Astrocyte of the hippocampus (primary cell): ENCODE data around the gene PHF19.

Experiments used
- DNase-seq: peaks from one replicate; pipeline ENCODE4 v3.0.0; 2011; ENCODE audit warnings: low read depth, low spot score

The PHF19 gene

DNA sequence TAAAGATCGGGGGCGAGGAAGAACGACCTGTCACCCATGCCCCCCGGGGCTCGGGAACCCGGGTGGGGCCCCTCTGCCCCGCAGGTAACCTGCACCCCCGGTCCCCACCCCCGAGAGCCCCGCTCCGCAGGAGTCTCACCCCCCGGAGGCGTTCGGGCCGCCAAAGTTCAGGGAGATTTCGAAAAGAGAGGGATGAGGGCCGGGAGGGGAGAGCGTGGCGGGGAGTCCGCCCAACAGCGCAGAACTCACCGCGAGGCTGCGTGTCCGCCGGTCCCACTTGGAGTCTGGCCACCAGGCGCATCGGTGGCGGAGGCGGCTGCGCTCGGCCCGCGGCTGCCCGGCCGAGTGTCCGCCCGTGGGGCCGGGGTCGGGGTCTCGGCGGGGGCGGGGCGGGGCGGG, at the start of gene PHF19:
Gene PHF19 (minus strand): TSS at position 347 of the 399 bp plus-strand sequence. CDS start 2,447 bp downstream, outside the sequence.
- peak; percentile 64 for DNase-seq

DNA sequence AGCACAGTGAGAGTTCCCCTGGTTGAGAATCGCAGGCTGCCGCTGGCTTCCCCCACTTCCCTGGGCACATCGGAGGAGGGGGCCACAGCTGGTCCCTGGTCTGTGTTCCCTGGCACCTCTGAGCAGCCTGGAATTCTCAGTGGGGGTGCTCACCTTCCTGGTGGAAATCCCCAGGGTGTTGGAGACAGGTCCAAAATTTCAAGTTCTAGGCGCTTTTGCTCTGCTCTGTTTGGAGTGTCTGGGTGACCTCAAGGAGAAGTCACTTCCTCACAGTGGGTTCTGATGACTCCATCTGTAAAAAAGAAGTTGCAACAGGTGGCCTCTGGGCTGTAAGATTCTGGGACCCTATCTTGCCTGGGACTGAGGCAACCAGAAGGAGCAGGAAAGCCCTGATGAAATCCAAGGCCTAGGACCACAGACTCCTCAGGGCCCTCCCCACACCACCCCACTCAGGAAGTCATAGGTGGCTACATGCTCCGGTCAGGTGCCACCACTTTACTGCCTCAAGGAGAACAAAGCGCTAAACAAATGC, 49.5 kb upstream of the PHF19 start, which contains the start of gene TRAF1:
Gene TRAF1 (minus strand): TSS at position 400 of the 532 bp plus-strand sequence. CDS start 721 bp downstream, outside the sequence.
- no peak for DNase-seq

GRCh38 chr9:120925535-120926396, 48.8 kb upstream of the PHF19 start:
- peak; percentile 91 for DNase-seq

GRCh38 chr9:120924698-120925534, 47.9 kb upstream of the PHF19 start:
- DNase-seq: no peak

DNA sequence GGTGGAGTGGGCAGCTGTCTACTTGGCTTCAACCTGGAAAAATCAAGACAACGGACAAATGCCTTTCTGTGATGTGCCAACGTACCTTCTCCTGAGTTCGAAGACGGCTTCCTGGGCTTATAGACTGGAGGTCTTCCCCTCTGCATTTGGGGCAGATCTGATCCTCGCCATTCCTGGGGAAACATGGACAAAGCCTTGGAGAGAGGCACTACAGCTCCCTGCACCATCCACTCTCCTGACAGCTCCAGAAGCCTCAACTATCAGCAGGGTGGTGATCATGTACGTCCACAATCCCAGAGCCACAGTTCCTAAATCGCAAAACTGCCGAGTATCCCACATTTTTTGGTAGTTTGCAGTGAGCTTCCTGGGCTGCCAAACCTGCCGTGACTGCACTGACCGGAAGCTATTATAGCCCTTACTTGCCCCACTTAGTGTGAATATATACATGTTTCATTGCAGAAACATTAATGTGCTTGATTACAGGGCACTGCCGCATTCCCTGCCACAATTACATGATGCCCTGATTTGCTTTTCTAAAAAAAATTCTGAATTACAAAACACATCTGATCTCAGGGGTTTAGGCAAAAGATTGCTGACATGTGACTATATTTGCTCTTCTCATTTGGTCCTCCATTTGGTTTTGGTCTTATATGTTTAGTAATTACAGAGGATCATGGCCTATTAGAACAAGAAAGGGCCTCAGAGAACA, 46.8 kb upstream of the PHF19 start:
- no peak for DNase-seq

DNA sequence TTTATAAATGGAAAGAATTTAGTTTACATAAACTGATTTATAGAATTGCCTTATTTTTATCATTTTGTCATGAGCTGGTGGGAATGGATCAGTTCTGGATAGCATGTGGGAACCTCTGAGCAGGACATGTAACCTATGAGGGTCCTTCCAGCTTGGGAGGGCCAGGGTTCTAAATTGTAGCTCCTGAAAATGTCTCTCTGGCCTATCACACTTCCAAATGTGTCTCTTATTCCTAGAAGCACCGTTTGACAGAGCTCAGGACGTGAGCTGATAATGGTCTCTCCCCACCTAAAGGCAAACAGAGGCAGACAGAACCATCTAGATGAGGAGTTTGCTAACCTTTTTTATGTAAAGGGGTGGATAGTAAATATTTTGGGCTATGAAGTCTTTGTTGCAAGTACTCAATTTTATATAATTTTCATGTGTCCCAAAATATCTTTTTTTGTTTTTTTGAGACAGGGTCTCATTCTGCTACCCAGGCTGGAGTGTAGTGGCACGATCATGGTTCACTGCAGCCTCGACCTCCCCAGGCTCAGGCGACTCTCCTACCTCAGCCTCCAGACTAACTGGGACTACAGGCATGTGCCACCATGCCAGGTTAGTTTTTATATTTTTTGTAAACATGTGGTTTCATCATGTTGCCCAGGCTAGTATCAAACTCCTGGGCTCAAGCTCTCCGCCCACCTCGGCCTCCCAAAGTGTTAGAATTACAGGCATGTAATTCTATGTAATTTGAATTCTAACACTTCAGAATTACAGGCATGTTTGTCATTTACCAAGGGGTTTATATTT, 45.6 kb upstream of the PHF19 start:
- no peak for DNase-seq

DNA sequence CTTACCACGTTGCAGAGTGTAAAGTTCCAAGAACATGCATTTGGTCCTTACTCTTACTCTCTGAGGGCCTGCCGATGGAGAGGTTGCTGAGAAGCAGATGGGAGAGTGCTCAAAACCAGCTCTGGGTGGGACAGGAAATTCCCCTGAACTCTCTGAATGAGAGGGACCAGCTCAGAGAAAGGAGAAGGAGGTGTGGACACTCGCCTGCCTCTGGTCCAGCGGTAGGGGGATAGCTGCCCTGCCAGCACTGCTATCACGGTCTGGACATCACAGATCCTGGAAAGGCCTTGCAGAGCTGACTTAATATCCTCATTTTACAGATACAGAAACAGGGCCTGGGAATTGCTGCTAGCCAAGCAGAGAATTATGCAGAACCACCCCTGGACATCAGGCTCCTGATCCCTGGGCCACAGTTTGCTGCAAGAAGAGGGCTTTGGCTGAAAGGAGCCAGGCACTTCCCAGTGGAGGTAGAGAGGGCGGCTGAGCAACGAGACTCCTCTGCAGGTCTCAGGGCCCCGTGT, 44.7 kb upstream of the PHF19 start:
- DNase-seq: no peak

DNA sequence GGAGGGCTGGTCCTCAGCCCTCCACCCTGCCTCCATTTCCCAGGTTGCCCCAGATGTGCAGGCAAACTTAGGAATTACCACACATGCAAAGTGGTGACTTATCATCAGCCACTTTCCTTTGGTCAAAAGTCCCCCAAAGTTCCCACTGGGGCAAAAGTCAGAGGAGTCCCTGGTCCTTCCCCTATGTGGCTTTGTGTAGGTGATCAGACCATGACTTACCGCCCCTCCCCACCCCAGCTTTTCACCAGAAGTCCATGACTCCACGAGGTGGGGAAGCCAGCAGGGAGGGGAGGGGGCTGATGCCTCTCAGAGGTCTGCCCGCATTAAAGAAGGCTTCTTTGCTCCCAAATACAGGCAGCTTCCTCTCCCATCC, 43.8 kb upstream of the PHF19 start:
- DNase-seq: no peak

DNA sequence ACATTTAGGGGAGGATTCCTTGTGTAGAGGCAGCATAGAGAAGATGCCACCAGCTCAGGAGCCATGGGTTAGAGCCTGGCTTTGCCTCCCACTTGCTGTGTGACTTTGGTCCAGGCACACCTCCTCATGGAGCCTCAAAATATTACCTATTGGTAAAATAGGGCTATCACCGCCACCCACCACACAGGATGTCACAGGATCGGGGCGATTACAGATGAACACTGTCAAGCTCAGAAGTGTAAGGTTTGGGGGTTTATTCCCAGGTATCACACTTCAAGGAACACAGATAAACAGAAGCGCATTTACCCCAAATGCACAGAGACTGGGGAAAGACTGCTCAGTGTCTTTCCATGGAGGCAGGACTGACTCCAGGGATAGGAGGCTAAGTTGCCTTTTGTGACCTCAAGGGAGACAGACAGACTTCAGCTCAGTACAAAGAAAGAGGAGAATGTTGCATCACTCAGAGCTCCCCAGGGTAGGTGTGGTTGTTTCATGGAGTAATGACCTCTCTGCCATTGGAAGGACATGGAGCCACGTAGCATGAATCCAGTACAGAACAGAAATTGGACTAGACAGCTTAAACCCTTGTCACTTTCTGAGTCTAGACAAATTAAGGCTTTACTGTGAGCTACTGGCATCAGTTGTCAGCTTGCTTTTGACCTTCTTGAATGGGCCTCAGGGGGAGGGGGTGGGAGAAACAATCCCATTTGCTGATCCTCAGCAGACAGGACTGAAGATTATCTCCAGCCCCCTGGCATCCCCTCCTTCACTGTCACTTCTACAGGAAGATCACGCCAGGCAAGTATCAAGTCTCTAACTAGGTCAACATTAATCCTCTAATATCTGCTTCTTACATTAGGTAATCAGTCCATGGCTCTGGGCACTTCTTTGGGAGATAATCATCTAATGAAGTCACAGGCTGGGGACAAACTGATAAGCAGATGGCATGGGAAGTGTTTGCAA, 43.1 kb upstream of the PHF19 start:
- no peak for DNase-seq

DNA sequence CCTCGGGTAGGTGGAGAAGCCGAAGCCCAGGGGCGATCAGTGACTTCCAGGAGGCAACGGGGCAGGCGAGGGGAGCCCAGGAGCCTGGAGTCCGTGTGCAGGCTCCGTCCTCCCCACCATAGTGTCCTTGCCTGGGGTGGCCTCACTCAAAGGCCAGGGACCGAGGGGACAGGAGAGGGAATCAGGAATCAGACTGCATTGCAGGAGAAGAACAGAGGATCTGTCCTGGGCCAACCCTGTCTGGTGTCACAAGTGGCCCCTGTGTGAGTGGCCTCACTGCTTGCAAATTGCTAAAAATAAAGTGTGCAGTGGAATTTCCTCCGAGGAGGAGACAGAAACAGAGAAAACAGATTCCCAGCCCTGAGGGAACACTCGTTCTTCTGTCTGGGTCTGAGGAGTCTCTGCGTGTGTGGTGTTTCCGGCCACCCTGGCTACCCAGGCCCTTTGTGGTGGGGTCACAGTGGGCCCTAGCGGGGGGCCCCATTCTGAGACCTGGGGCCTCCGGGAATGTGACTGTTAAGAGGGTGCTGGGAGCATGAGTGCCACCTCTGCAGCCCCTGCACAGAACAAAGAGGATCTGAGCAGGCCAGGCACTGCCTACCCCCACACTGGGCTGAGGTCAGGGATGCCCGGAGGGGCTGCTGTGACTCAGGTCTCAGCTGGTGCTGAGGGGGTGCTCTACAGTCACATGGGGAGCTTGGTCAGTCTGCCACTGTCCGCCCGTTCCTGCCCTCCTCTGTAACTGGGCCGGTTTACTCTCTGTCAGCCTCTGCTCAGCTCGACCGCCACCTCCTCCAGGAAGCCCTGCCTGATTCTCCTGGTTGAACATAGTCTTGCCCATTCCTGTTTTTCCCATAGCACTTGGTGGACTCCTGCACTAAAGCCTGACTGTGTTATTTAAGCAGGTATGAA, 42.2 kb upstream of the PHF19 start:
- DNase-seq: no peak

DNA sequence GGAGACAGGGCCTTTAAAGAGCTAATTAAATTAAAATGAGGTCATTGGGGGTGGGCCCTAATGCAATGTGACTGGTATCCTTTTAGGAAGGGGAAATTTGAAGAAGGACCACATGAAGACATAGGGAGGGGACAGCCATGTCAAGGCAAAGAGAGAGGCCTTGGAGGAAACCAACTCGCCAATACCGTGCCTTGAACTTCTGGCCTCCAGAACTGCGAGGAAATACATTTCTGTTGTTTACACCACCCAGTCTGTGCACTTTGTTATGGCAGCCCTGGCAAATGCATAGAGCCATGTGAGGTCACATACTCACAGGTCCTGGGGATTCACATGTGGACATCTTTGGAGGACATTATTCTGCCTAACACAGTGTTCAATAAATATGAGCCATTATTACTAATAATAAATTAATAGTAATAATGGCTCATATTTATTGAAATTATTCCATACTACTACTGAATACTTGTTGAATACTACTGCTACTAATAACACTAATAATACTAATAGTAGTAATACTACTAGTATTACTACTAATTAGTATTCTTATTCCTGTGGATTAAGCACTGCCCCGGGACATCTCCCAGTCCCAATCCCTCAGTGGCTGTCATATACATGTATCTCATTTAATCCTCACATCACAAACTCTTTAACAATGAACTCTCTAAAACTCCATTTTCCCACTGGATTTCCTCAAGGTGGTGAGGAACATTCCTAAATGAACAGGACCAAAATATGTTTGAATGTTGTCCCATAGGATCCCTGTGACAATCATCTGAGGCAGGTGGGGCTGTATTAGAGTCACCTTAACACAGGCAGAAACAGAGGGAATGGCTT, 41.2 kb upstream of the PHF19 start:
- no peak for DNase-seq

DNA sequence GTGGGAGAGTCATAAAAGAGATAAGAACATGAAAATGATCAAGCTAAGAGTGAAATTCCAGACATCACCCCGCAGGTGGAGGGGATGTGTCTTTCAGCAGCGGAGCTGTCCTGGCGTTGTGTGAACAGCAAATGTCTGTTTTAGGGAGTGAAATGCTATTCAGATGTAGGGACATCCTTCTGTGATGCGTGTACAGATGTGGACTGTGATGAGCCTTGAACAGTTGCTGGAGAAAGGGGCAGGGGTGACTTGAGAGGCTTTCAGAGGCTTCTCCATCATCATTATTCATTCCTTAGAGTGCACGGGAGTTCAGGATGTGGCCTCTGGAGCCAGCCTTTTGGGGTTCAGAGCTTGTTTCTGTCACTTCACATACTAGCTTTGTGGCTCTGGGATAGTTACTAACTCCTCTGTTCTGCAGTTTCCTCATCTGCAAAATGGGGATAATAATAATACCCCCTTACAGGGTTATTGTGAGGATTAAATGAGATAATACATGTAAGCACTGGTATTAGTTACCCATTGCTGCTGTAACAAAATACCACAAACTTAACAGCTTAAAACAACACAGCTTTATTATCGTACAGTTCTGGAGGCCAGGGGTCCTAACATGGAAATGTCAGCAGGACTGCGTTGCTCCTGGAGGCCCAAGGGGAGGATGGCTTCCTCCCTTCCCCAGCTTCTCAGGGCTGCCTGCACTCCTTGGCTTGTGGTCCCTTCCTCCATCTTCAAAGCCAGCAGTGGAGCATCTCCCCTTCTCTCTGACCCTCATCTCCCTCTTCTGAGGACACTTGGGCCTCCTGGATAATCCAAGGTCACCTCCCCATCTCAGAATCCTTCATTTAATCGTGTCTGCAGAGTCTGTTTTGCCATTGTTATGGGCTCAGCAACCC, 40.2 kb upstream of the PHF19 start:
- DNase-seq: no peak

- no peak for DNase-seq
Measured at GRCh38 chr9:120916588-120916987, 39.6 kb upstream of the PHF19 start.

GRCh38 chr9:120915854-120916470, 39.0 kb upstream of the PHF19 start:
- no peak for DNase-seq

DNA sequence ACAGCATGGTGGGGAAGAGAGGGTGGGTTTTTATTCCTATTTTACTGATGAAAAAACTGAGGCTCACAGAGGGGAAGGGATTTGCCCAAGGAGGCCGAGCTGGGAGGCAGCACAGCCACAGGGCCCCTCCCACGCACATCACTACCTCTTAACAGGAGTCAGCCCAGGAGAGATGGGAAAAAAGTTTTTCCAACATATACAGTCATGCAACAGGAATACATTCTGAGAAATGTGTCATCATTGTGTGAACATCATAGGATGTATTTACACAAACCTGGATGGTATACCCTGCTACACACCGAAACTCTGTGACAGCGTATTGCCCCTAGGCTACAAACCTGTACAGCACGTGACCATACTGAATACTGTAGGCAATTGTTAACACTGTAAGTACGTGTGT, 38.0 kb upstream of the PHF19 start:
- no peak for DNase-seq

DNA sequence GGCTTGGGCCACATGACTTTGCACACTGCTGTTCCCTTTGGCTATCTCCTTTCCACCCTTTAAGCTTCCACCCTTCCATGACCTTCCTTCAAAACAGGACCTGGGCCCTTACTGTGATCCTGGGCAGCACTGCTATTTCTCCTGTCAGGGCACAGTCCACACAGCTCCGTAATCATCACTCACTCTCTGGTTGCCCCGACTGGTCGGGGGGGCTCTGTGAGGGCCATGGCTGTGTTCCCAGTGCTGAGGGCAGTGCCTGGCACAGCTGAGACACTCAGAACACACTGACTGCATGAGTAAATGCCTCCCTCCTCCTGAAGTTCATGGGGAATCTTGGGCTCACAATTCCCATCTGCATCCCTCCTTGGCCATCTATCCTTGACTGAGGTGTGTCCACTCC, 37.4 kb upstream of the PHF19 start:
- no peak for DNase-seq
